ENCODE measurements around the gene ARHGAP45. TPM values are rescaled to one million over a fixed set of nuclear protein-coding genes. Genes with fewer than 3 reads are reported as not detected.

ARHGAP45 gene
- total RNA-seq, 2 experiments from 2014 or later, result 136 to 150 TPM

DNA sequence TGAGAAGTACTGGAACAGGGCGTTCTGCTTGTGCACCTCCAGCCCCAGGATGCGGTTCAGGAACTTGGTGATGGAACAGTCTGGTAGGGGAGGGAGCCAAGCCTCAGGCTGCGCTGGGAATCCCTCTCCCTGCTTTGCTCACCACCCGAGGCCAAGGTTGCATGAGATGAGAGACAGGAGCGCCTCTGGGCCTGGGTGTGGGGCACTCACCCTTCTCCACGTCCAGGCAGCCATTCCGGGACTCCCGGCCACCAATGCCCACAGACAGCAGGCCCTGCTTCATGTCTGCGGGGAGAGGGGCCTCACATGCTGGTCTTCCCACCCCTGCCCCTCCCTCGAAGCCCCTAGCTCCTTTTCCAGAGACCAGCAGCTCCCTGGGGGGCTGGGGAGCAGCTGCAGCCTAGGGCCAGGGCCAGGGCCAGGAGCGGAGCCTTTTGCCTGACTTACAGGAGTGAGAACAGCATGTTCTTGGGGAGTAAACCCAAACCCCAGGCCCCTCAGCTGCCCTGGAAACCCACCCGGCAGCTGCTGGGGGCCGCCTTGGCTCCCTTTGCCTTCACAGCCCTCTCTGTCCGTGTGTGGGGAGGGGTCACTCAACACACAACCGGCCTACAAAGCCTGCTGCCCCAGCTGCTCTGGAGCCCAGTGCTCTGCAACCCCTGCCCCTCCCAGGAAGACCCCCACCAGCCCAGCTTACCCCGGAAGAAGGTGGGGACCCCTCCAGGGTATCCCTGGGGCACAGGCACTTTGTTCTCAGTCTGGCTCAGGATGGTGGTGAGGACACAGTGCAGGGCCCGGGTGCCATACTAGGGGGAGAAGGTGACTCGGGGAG is 44.1 kb downstream of the ARHGAP45 start:
- Mint-ChIP-seq H3K4me3 (no peak overlapping the region), H3K27ac (no peak overlapping the region), H3K4me1 (ENCODE audit: low read depth) (peaks cover 8% of the 10 kb centered on the region), H3K9me3 (no peaks in the 10 kb centered on the region), H3K27me3 (no peaks in the 10 kb centered on the region), H3K36me3 (ENCODE audit: low read depth) (peaks cover 6% of the 10 kb centered on the region)
- no peak for ATAC-seq
- TF ChIP-seq, protein P1, sequence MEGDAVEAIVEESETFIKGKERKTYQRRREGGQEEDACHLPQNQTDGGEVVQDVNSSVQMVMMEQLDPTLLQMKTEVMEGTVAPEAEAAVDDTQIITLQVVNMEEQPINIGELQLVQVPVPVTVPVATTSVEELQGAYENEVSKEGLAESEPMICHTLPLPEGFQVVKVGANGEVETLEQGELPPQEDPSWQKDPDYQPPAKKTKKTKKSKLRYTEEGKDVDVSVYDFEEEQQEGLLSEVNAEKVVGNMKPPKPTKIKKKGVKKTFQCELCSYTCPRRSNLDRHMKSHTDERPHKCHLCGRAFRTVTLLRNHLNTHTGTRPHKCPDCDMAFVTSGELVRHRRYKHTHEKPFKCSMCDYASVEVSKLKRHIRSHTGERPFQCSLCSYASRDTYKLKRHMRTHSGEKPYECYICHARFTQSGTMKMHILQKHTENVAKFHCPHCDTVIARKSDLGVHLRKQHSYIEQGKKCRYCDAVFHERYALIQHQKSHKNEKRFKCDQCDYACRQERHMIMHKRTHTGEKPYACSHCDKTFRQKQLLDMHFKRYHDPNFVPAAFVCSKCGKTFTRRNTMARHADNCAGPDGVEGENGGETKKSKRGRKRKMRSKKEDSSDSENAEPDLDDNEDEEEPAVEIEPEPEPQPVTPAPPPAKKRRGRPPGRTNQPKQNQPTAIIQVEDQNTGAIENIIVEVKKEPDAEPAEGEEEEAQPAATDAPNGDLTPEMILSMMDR (IDR thresholded peaks at IDR 0.05), result no peak
- DNase-seq, result no peak
- ChIA-PET CTCF (interaction anchor here (1.1 to 4.3 kb wide), 2 partner anchors 68 to 82 kb away, joined by 3 to 37 read pairs; no protein-coding TSS in a partner anchor), POLR2A (interaction anchor here (0.6 to 3.8 kb wide), 4 partner anchors 12 to 81 kb away, joined by 3 to 29 read pairs (median 4); no protein-coding TSS in a partner anchor)
- intact Hi-C loops (cut with micrococcal nuclease), result loop anchor here (5.0 kb wide), 1 partner anchor 81 kb away; no protein-coding TSS in a partner anchor

DNA sequence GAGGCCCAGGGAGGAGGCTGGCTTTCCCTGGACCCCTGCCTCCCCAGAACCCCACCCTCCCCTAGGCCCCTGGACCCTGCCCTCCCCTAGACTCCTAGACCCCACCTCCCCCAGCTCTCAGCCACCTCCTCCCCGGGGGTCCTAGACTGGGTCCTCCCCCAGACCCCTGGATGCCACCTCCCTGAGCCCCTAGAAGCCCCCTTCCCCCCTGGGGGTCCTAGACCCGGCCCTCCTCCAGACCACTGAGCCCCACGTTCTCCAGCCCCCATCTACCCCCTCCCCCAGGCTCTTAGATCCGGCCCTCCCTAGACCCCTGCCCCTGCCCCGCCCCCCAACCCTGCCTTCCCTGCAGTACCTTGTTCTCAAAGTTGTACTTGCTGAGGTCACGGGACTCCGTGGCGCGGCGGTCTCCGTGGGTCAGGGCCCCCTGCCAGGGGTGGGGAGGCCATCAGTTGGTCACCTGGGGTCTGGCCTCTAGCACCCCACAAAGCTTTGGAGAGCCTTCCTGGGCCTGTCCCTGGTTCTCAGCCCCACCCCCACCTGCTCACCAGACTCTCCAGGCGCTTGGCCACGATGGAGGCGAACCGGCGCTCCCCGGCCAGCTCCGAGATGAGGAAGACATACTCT is 44.8 kb downstream of the ARHGAP45 start:
- CTCF ChIA-PET, result interaction anchor here (0.8 to 4.3 kb wide), 9 partner anchors 17 to 129 kb away, joined by 3 to 37 read pairs (median 6); no protein-coding TSS in a partner anchor
- Mint-ChIP-seq H3K27ac (no peak overlapping the region), H3K4me1 (ENCODE audit: low read depth) (peaks cover 6% of the 10 kb centered on the region), H3K4me3 (no peak overlapping the region), H3K9me3 (no peaks in the 10 kb centered on the region), H3K36me3 (ENCODE audit: low read depth) (peaks cover 4% of the 10 kb centered on the region), H3K27me3 (no peaks in the 10 kb centered on the region)
- POLR2A ChIA-PET, result interaction anchor here (0.6 to 3.8 kb wide), 4 partner anchors 12 to 81 kb away, joined by 3 to 29 read pairs (median 4); no protein-coding TSS in a partner anchor
- TF ChIP-seq, protein P1 (IDR thresholded peaks at IDR 0.05), result no peak
- DNase-seq (no peak), ATAC-seq (no peak)
- intact Hi-C loops (cut with micrococcal nuclease), result loop anchor here (5.0 kb wide), 1 partner anchor 81 kb away; no protein-coding TSS in a partner anchor

DNA sequence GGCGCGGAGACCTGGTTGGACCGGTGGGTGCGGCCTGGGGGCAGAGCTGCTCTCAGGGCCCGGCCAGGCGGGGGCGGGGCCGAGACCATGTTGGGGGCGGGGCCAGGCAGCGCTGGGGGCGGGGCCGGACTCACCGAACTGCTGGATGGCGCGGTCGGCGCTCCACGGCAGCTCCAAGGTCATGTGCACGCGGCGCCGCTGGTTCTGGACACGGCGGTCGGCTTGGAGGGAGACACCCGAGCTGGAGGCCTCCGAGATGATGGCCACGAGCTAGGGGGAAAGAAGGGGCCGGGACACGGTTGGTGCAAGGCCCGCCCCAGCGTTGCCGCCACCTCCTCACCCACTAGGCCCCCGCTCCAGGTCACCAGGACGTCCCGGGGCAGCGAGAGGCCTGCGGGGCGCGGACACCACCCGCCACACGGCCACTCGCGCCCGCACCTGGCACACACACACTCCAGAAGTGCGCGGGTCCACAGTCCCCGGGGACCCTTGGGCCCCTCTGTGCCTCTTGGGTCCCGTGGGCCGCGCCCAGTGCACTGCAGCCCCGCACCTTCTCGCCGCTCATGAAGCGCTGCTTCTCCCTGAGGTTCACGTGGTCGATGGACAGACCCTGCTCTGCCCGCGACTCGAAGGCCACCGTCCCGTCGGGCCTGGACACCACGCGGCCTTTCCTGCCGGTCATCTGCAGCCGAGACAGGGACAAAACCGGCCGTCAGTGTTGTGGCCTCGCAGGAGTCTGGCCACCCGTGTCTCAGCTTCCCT is 45.5 kb downstream of the ARHGAP45 start:
- Mint-ChIP-seq H3K4me1 (ENCODE audit: low read depth) (peaks cover 5% of the 10 kb centered on the region), H3K36me3 (ENCODE audit: low read depth) (no peaks in the 10 kb centered on the region), H3K27ac (no peak overlapping the region), H3K9me3 (no peaks in the 10 kb centered on the region), H3K27me3 (no peaks in the 10 kb centered on the region), H3K4me3 (no peak overlapping the region)
- POLR2A ChIA-PET, result interaction anchor here (0.9 to 3.8 kb wide), 6 partner anchors 8 to 81 kb away, joined by 3 to 29 read pairs (median 8); partner anchors contain the start of gene GPX4
- intact Hi-C loops (cut with micrococcal nuclease), result loop anchor here (5.0 kb wide), 1 partner anchor 80 kb away; no protein-coding TSS in a partner anchor
- CTCF ChIA-PET, result interaction anchor here (0.6 to 4.3 kb wide), 19 partner anchors 10 to 132 kb away, joined by 3 to 37 read pairs (median 5); no protein-coding TSS in a partner anchor
- ATAC-seq, result no peak
- DNase-seq, result no peak
- TF ChIP-seq, protein P1 (IDR thresholded peaks at IDR 0.05), result no peak

DNA sequence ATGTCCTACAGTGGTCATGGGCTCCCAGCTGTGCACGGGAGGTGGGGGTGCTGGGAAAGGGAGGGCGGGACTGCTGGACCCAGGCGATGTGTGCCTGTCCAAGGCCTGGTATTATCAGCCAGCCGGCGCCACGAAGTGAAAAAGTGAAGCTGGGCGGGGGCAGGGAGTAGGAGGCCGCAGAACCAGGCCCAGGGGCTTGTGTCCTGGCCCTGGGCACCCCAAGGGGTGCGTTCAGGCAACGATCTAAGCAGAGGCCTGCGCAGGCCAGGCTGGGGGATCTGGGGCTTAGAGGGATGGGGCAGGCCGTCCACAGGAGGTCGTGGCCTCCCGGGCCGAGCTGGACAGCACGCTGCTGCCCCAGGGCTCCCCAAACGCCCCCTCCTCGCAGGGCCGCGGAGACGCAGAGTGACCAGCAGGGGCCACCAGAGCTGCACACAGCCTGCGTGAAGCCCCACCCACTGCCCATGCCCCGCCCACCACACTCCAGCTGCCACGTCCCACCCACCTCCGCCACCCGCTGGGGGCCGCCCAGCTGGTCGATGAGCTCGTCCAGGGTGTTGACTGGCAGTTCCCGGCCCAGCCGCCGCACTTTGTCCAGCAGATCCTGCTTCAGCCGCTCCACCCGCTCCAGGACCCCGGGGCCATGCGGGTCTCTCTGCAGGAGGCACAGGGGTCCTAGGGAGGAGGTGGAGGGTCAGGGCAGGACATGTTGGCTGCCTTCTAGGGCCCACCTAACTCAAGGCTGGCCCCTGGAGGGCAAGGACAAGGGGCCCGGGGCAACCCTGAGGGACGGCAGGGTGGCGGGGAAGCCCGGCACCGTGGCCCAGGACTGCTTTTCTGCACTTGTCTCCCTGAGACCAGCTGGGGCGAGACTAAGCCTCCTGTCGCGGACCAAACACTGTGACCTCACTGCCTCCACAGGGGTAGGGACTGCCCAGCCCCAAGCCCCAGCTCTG is 46.3 kb downstream of the ARHGAP45 start:
- ChIA-PET POLR2A (interaction anchor here (0.9 to 3.8 kb wide), 8 partner anchors 9 to 80 kb away, joined by 3 to 29 read pairs (median 8); partner anchors contain the start of gene GPX4), CTCF (interaction anchor here (0.6 to 4.3 kb wide), 27 partner anchors 11 to 131 kb away, joined by 3 to 37 read pairs (median 4); no protein-coding TSS in a partner anchor)
- peaks cover 2% of the 10 kb centered on the region for H3K36me3 Mint-ChIP-seq (ENCODE audit: low read depth)
- H3K4me1 Mint-ChIP-seq (ENCODE audit: low read depth), result peaks cover 5% of the 10 kb centered on the region
- ATAC-seq (peak; percentile 96), DNase-seq (peak; percentile 95)
- no peak overlapping the region for H3K4me3 Mint-ChIP-seq
- H3K27me3 Mint-ChIP-seq, result no peaks in the 10 kb centered on the region
- no peaks in the 10 kb centered on the region for H3K9me3 Mint-ChIP-seq
- H3K27ac Mint-ChIP-seq, result no peak overlapping the region
- intact Hi-C loops (cut with micrococcal nuclease), result loop anchor here (5.0 kb wide), 1 partner anchor 79 kb away; no protein-coding TSS in a partner anchor
- TF ChIP-seq, protein P1 (IDR thresholded peaks at IDR 0.05), result peak; percentile 95

Measured in activated CD8-positive, alpha-beta T cell treated with anti-CD3 and anti-CD28 coated beads for 36 hours (primary cell).